Uterus (tissue), 4 donors: ENCODE results near the gene FASTK. TPM values are rescaled to one million over a fixed set of nuclear protein-coding genes. Genes with fewer than 3 reads are reported as not detected.

ENCODE experiments used
- DNase-seq, 2 donors: peaks; one replicate each; pipeline ENCODE4 v3.0.0-alpha.2; 2019 to 2020
- H3K27ac ChIP-seq, 2 donors: fragments of 200-600 bp; sonication (generic); 1 replicate in 1 of 2; 2 replicates in 1 of 2; pipeline ENCODE4 v1.5.1; 2016 to 2018
- H3K27me3 ChIP-seq, 2 donors: fragments of 200-600 bp; sonication (generic); one replicate each; pipeline ENCODE4 v1.5.1; 2018 to 2019; ENCODE audit warnings: control low read depth in 1 of 2
- H3K36me3 ChIP-seq, 2 donors: fragments of 200-600 bp; sonication (generic); one replicate each; pipeline ENCODE4 v1.5.1; 2019; ENCODE audit warnings: control low read depth in 1 of 2
- H3K4me1 ChIP-seq, 2 donors: fragments of 200-600 bp; sonication (generic); one replicate each; pipeline ENCODE4 v1.5.1; 2018 to 2019; ENCODE audit warnings: control low read depth in 1 of 2
- H3K4me3 ChIP-seq, 2 donors: fragments of 200-600 bp; sonication (generic); 1 replicate in 1 of 2; 2 replicates in 1 of 2; pipeline ENCODE4 v1.5.1; 2018 to 2019; ENCODE audit warnings: mild to moderate bottlenecking in 1 of 2
- H3K9me3 ChIP-seq, 2 donors: fragments of 200-600 bp; sonication (generic); one replicate each; pipeline ENCODE4 v1.5.1; 2019; ENCODE audit warnings: control low read depth in 1 of 2
- CTCF ChIP-seq, 4 experiments: fragments of 200-600 bp in 2 of 4; fragments of 450-650 bp in 2 of 4; sonication (generic) in 2 of 4; IDR thresholded peaks; one replicate each; pipeline ENCODE4 v1.5.1; 2016 to 2019; ENCODE audit warnings: antibody characterized with exemption in 4 of 4, mild to moderate bottlenecking in 2 of 4, moderate library complexity in 1 of 4
- POLR2A ChIP-seq, 2 donors: fragments of 450-650 bp; IDR thresholded peaks; one replicate each; pipeline ENCODE4 v1.6.1; 2016; ENCODE audit warnings: antibody characterized with exemption in 2 of 2, mild to moderate bottlenecking in 1 of 2, moderate library complexity in 1 of 2
- intact Hi-C: fragments of 100-400 bp; cut with DNase I; formaldehyde crosslinking; loops from one replicate; pipeline ENCODE4 v1.15.1; 2023; ENCODE audit warnings: low total_unique reads
- total RNA-seq, 4 donors: library from RNA; depleted of rRNA in 3 of 4; stranded (reverse); fragments of >200 nt in 3 of 4; gene quantifications; one replicate each; pipeline versions ENCODE4 v1.1.0 to v1.2.4, GENCODE V29; 2014 to 2023
- donor health status: DM: yes; HTN: yes; CAD: no.

FASTK gene
- total RNA-seq, 4 donors from 2014 or later: 37.1 to 84.9 (median 52.4) TPM

GRCh38 chr7:151118108-151119054 is 37.8 kb upstream of the FASTK start:
- Histone ChIP-seq H3K27ac (no peak overlapping the region), H3K27me3 (no peaks in the 10 kb centered on the region), H3K4me1 (peaks cover 0 to 19% of the 10 kb centered on the region in 2 donors), H3K4me3 (no peak overlapping the region), H3K9me3 (no peaks in the 10 kb centered on the region), H3K36me3 (no peaks in the 10 kb centered on the region)
- no peak for DNase-seq
- intact Hi-C loops: loop anchor here (10.0 kb wide), 1 partner anchor 94 kb away; the partner anchor contains the start of genes ABCB8 and ATG9B
- TF ChIP-seq POLR2A (IDR thresholded peaks at IDR 0.05) (no peak), CTCF (IDR thresholded peaks at IDR 0.05) (no peak)

GRCh38 chr7:151117565-151117964 is 37.0 kb upstream of the FASTK start:
- intact Hi-C loops: loop anchor here (10.0 kb wide), 1 partner anchor 93 kb away; the partner anchor contains the start of genes ABCB8 and ATG9B
- H3K27ac ChIP-seq: no peak overlapping the region
- H3K4me1 ChIP-seq: peaks cover 0 to 19% of the 10 kb centered on the region in 2 donors
- TF ChIP-seq POLR2A (IDR thresholded peaks at IDR 0.05) (no peak), CTCF (IDR thresholded peaks at IDR 0.05) (no peak)
- H3K27me3 ChIP-seq: no peaks in the 10 kb centered on the region
- H3K36me3 ChIP-seq: no peaks in the 10 kb centered on the region
- no peaks in the 10 kb centered on the region for H3K9me3 ChIP-seq
- no peak for DNase-seq
- no peak overlapping the region for H3K4me3 ChIP-seq

GRCh38 chr7:151116603-151117440 is 36.2 kb upstream of the FASTK start:
- intact Hi-C loops: loop anchor here (10.0 kb wide), 1 partner anchor 92 kb away; the partner anchor contains the start of genes ABCB8 and ATG9B
- TF ChIP-seq CTCF (IDR thresholded peaks at IDR 0.05): no peak
- TF ChIP-seq POLR2A (IDR thresholded peaks at IDR 0.05): no peak
- no peaks in the 10 kb centered on the region for H3K27me3 ChIP-seq
- no peak overlapping the region for H3K4me3 ChIP-seq
- H3K4me1 ChIP-seq: peaks cover 0 to 19% of the 10 kb centered on the region in 2 donors
- no peaks in the 10 kb centered on the region for H3K9me3 ChIP-seq
- no peak overlapping the region for H3K27ac ChIP-seq
- no peaks in the 10 kb centered on the region for H3K36me3 ChIP-seq
- no peak for DNase-seq

- Histone ChIP-seq H3K4me3 (no peak overlapping the region), H3K27me3 (no peaks in the 10 kb centered on the region), H3K36me3 (no peaks in the 10 kb centered on the region), H3K27ac (no peak overlapping the region), H3K9me3 (no peaks in the 10 kb centered on the region), H3K4me1 (peaks cover 0 to 19% of the 10 kb centered on the region in 2 donors)
- intact Hi-C loops: loop anchor here (10.0 kb wide), 1 partner anchor 91 kb away; the partner anchor contains the start of genes ABCB8 and ATG9B
- no peak for DNase-seq
- TF ChIP-seq POLR2A (IDR thresholded peaks at IDR 0.05) (no peak), CTCF (IDR thresholded peaks at IDR 0.05) (no peak)
Observed at GRCh38 chr7:151115836-151116418, 35.3 kb upstream of the FASTK start.
